Lower leg skin (tissue), 4 donors: ENCODE results near the gene CRK. TPM values are rescaled to one million over a fixed set of nuclear protein-coding genes. Genes with fewer than 3 reads are reported as not detected.

Source experiments
- DNase-seq, 2 donors: peaks; one replicate each; pipeline ENCODE4 v3.0.0-alpha.2; 2019; ENCODE audit warnings: low spot score in 2 of 2
- H3K4me3 ChIP-seq: fragments of 200-600 bp; sonication (generic); 2 replicates; pipeline ENCODE4 v1.5.1; 2017; ENCODE audit warnings: mild to moderate bottlenecking, low read depth; ENCODE audit not compliant: poor library complexity, severe bottlenecking
- POLR2A ChIP-seq, 2 donors: fragments of 450-650 bp; IDR thresholded peaks; one replicate each; pipeline ENCODE4 v1.6.1; 2016 to 2017; ENCODE audit warnings: antibody characterized with exemption in 2 of 2, mild to moderate bottlenecking in 1 of 2, moderate library complexity in 1 of 2
- WGBS, 2 donors: methylation state at CpG; one replicate each; pipeline ENCODE4 v1.1.5; 2018; 5-methylcytosine and 5-hydroxymethylcytosine counted together
- intact Hi-C: fragments of 100-400 bp; cut with DNase I; formaldehyde crosslinking; loops from one replicate; pipeline ENCODE4 v1.15.0; 2023; ENCODE audit warnings: low total_unique reads
- total RNA-seq, 4 donors: library from RNA; depleted of rRNA; stranded (reverse); fragments of >200 nt; gene quantifications; one replicate each; pipeline ENCODE4 v1.1.0, GENCODE V29; 2016
- TF ChIP-seq, protein P1 (sequence below), 3 donors: fragments of 450-650 bp; IDR thresholded peaks; one replicate each; pipeline ENCODE4 v1.5.1; 2016; ENCODE audit warnings: antibody characterized with exemption in 3 of 3, mild to moderate bottlenecking in 3 of 3, moderate library complexity in 2 of 3

Gene CRK
- total RNA-seq, 4 donors from 2014 or later: 48.2 to 70.0 (median 50.7) TPM

DNA sequence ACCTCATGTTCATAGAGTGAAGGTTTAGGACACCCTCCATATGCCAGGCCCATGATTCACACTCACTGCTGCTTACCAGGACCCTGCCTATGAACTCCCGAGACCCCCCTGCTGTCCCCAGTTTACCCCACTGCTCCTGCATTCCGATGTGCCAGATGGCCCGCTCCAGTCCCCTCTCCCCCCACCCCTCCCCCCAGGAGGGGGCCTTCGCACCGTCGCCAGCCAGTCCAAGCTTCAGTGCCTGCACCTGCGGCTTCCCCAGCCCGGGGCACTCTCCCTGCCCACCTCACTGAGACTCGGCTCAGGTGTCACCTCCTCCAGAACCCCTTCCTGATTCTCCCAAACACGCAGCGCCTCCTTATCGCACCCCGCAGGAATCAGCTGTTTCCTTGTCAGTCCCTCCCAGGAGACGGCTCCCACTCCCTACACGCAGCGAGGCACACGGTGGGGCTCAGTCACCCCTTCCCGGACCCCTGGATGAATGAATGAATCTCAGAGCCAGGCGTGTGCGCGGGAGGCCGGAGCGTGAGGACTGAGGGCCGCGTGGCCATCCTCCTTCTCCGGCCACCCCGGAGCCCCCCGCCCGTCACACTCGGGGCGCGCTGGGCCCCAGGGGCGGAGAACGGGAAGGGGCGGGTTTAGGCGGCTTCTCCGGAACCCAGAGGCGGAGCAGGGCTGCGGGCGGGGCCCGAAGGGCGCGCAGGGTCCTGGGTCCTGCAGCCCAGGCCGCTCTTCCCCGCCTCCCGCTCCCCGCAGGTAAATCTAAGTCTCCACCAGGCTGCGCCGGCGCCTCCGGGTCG lies 34.8 kb upstream of the CRK start:
- H3K4me3 ChIP-seq: peak overlapping the region; percentile 43
- peak in 1 of 2 donors; percentile 93 for DNase-seq
- TF ChIP-seq, protein P1, sequence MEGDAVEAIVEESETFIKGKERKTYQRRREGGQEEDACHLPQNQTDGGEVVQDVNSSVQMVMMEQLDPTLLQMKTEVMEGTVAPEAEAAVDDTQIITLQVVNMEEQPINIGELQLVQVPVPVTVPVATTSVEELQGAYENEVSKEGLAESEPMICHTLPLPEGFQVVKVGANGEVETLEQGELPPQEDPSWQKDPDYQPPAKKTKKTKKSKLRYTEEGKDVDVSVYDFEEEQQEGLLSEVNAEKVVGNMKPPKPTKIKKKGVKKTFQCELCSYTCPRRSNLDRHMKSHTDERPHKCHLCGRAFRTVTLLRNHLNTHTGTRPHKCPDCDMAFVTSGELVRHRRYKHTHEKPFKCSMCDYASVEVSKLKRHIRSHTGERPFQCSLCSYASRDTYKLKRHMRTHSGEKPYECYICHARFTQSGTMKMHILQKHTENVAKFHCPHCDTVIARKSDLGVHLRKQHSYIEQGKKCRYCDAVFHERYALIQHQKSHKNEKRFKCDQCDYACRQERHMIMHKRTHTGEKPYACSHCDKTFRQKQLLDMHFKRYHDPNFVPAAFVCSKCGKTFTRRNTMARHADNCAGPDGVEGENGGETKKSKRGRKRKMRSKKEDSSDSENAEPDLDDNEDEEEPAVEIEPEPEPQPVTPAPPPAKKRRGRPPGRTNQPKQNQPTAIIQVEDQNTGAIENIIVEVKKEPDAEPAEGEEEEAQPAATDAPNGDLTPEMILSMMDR (IDR thresholded peaks at IDR 0.05): no peak
- peak in 1 of 2 donors; percentile 27 for TF ChIP-seq POLR2A (IDR thresholded peaks at IDR 0.05)
- intact Hi-C loops: no loop called here
- WGBS, 2 donors: 3 to 5% methylated on average over 20 to 23 of the region's 52 CpGs

DNA sequence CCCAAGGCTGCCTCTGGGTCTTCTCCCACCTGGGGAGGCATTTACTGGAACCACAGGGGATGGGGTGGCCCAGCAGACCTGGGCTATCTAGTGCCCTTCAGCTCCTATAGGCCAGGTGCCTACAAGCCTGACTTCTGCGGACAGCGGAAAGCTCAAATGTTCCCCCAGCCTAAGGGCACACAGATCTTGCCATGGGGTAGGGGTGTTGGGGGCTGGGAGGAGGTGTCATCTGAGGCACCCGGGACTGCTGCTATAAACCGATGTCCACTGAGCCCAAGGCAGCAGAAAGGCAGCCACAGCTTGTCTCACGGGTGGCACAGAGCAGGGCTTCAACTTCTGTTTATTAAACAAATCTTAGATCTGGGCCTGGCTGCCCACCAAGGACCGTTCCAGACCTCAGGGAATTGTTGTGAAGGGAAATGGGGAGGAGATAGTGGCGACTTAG lies 32.8 kb upstream of the CRK start:
- no peak for DNase-seq
- WGBS, 2 donors: 67 to 71% methylated on average over 7 of the region's 7 CpGs
- TF ChIP-seq POLR2A (IDR thresholded peaks at IDR 0.05): no peak
- TF ChIP-seq, protein P1 (IDR thresholded peaks at IDR 0.05): no peak
- intact Hi-C loops: no loop called here
- no peak overlapping the region for H3K4me3 ChIP-seq

DNA sequence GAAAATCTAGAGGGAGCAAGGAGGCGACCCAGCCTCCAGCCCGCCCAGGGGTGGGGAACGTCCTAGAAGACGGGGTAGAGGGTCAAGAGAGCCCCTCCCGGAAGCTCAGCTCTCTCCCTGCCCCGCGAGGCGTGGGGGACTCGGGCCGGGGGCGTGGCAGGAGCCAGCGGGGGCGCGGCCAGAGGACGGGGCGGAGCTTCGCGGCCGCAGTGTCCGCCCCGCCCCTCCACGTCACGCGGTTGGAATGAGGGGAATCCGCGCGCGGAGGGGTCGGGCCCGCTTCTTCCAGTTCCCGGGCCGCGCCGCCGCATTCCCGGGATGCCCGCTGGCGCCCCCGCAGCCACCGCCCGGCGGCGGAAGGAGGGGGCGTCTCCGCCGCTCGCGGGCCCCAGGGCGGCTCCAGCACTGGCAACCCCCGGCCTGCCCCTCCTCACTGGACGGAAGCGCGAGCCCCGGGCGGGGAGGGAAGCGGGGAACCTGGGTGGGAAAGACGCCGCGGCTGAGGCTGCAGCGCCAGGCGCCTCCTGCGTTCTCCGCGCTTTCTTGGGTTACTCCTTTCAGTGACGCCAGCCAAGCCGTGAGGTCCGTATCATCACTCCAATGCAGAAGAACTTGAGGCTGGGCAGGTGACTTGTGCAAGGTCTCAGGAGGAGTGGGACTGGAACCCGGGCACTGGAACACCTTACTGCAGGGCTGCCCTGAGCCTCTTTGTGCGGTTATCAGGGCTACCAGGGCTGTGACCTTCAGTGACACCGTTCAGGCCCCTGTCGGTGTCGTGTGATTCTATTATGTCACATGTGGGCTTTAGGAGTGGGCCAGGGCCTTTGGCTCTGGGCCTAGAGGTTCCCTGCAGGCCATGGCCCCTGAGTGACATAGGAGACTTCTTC lies 32.1 kb upstream of the CRK start:
- TF ChIP-seq, protein P1 (IDR thresholded peaks at IDR 0.05): no peak
- no peak for TF ChIP-seq POLR2A (IDR thresholded peaks at IDR 0.05)
- DNase-seq: peak; percentile 72 to 97

DNA sequence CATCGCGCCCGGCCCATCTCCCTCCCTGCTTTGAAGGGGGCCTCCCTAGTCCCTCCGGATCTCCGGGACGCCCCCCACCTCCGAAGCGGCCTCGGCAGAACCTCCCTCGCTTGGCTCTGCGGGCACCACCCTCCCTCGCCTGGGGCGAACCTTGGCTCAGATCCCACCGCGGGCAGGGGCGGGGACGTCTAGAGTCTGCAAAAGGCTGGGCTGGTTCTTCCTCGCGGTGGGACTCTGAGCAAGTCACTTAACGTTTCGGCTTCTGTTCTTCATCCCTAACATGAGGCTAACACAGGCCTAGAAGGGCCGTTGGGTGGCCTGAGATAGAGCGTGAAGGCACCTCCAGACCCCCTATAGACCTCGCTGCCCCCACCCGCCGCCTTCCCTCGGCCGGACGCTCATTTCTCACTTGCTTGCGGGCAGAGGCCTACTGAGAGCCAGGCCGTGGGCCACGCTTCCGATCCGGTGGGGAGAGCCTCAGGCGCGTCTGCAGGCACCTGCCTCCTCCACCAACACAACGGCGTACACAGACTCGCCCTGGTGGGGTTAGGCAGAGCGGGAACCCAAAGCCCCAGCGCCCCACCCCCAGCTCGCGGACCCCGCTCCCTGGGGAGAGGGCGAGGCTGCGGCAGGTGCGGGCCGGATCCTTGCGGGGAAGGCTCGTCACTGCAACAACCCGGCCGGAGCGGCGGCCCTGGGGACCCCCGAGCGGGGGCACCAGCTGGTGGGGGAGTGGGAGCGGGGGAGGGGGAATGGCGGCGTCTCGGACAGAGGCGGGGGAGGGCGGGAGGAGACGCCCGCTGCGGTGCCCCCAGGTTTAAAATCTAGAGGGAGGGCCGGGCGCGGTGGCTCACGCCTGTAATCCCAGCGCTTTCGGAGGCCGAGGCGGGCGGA lies 31.0 kb upstream of the CRK start:
- intact Hi-C loops: no loop called here
- H3K4me3 ChIP-seq: no peak overlapping the region
- TF ChIP-seq, protein P1 (IDR thresholded peaks at IDR 0.05): no peak
- TF ChIP-seq POLR2A (IDR thresholded peaks at IDR 0.05): no peak
- 3% methylated on average over 51 to 52 of the region's 74 CpGs for WGBS, 2 donors
- peak; percentile 88 to 98 for DNase-seq

More for the DNA sequence above, 32.1 kb upstream of the CRK start:
- 3 to 6% methylated on average over 33 to 35 of the region's 72 CpGs for WGBS, 2 donors
- intact Hi-C loops: no loop called here
- peak overlapping the region; percentile 31 for H3K4me3 ChIP-seq
